Stimulated activated naive CD8-positive, alpha-beta T cell treated with anti-CD3 and anti-CD28 coated beads, Interleukin-15, amount 100 ng/mL, for 72 hours (primary cell): ENCODE results near the gene TMEM254.
"Not testable (repeated sequence)": the region's sequence is repeated elsewhere in the genome, so short reads cannot be mapped to it uniquely, and the experiment has no call there.

ENCODE experiments used
- ATAC-seq: fragments of 150-1000 bp; cut with Tn5 transposase; 2 replicates; pipeline ENCODE4 v1.10.0; 2021; ENCODE audit warnings: mild to moderate bottlenecking, moderate library complexity
- DNase-seq, 2 donors: peaks; one replicate each; pipeline ENCODE4 v3.0.0; 2021 to 2022
- H3K27ac Mint-ChIP-seq, 2 donors: one replicate each; pipeline ENCODE4 v1.8.0; 2022; ENCODE audit warnings: mild to moderate bottlenecking in 2 of 2, mixed read lengths in 2 of 2, moderate library complexity in 2 of 2
- H3K27me3 Mint-ChIP-seq: one replicate; pipeline ENCODE4 v1.8.0; 2022; ENCODE audit warnings: mixed read lengths
- H3K4me1 Mint-ChIP-seq: one replicate; pipeline ENCODE4 v1.8.0; 2022; ENCODE audit warnings: mild to moderate bottlenecking, mixed read lengths
- H3K4me3 Mint-ChIP-seq, 2 donors: one replicate each; pipeline ENCODE4 v1.8.0; 2022; ENCODE audit warnings: mild to moderate bottlenecking in 2 of 2, mixed read lengths in 2 of 2, moderate library complexity in 1 of 2
- H3K9me3 Mint-ChIP-seq, 2 donors: one replicate each; pipeline ENCODE4 v1.8.0; 2022; ENCODE audit warnings: mixed read lengths in 2 of 2

TMEM254 gene

GRCh38 chr10:80100861-80101695 lies 22.6 kb downstream of the TMEM254 start:
- no peak overlapping the region for H3K4me3 Mint-ChIP-seq
- no peak for DNase-seq
- H3K9me3 Mint-ChIP-seq, result no peaks in the 10 kb centered on the region
- no peaks in the 10 kb centered on the region for H3K4me1 Mint-ChIP-seq
- ATAC-seq, result no peak
- no peaks in the 10 kb centered on the region for H3K27me3 Mint-ChIP-seq
- no peak overlapping the region for H3K27ac Mint-ChIP-seq

- DNase-seq (no peak), ATAC-seq (peak; percentile 57)
- Mint-ChIP-seq H3K9me3 (peaks cover 7 to 20% of the 10 kb centered on the region in 2 donors), H3K27me3 (no peaks in the 10 kb centered on the region), H3K27ac (no peak overlapping the region), H3K4me3 (no peak overlapping the region), H3K4me1 (no peaks in the 10 kb centered on the region)
Observed at GRCh38 chr10:80104066-80104926, 25.8 kb downstream of the TMEM254 start.

DNA sequence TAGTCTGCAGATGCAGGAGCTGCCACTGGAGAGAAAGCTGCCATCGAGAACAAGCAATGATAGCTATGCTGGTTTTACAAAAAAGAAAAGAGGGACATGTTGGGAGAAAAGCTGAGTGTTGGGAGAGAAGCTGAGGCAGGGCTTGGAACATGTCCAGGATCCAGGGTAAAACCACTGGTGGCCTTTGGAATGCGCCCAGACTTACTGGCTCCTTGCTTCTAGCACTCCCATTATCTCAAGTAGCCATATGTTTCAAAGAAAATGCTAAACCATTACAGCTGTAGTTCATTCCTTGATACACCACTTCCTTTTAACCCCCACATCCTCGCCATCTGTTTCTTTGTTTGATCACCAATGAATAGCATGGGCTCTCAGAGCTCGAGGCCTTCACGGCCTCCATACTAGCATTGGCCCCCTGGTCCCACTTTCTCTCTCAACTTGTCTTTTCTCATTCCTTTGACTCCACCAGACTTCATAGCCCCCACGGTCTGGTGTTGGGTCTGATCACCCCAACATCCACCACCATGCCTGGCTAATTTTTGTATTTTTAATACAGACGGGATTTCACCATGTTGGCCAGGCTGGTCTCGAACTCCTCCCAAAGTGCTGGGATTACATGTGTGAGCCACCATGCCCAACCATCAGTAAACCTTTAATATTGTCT lies 30.2 kb downstream of the TMEM254 start:
- DNase-seq (no peak), ATAC-seq (no peak)
- H3K4me1 Mint-ChIP-seq, result no peaks in the 10 kb centered on the region
- H3K4me3 Mint-ChIP-seq, result no peak overlapping the region
- no peaks in the 10 kb centered on the region for H3K27me3 Mint-ChIP-seq
- peaks cover 7 to 29% of the 10 kb centered on the region in 2 donors for H3K9me3 Mint-ChIP-seq
- no peak overlapping the region for H3K27ac Mint-ChIP-seq

DNA sequence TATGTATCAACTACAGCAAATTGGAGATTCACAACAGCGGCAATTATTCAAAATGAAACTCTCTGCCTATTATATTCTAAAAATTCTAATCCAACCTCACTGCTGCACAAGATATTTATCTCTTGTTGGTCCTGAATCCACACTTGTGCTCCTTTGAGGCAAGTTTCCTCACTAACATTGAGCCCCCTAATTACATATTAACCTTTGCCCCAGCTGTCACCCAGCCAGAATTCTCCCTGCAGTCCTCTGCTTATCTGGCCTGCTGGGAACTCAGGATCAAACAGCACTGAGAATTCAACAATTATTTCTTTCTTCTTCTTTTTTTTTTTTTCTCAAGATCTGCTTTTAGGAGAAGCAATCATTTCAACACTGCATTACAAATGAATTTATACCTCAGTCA lies 32.5 kb downstream of the TMEM254 start:
- Mint-ChIP-seq H3K4me1 (no peaks in the 10 kb centered on the region), H3K9me3 (peaks cover 7 to 29% of the 10 kb centered on the region in 2 donors), H3K4me3 (no peak overlapping the region), H3K27me3 (no peaks in the 10 kb centered on the region), H3K27ac (no peak overlapping the region)
- no peak for DNase-seq
- no peak for ATAC-seq

DNA sequence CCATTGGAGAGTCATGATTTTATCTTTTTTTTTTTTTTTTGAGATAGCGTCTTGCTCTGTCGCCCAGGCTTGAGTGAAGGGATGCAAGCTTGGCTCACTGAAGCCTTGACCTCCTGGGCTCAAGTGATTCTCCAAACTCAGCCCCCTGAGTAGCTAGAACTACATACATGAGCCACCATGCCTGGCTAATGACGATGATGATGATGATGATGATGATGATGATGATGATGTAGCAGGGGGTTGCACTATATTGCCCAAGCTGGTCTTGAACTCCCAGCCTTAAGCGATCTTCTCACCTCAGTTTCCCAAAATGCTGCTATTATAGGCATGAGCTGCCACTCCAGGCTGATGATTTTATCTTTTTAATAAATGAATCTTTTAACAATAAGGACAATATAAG lies 40.2 kb downstream of the TMEM254 start:
- Mint-ChIP-seq H3K4me1 (no peaks in the 10 kb centered on the region), H3K27me3 (no peaks in the 10 kb centered on the region), H3K27ac (no peak overlapping the region), H3K4me3 (no peak overlapping the region), H3K9me3 (no peaks in the 10 kb centered on the region)
- no peak for ATAC-seq
- DNase-seq, result no peak

DNA sequence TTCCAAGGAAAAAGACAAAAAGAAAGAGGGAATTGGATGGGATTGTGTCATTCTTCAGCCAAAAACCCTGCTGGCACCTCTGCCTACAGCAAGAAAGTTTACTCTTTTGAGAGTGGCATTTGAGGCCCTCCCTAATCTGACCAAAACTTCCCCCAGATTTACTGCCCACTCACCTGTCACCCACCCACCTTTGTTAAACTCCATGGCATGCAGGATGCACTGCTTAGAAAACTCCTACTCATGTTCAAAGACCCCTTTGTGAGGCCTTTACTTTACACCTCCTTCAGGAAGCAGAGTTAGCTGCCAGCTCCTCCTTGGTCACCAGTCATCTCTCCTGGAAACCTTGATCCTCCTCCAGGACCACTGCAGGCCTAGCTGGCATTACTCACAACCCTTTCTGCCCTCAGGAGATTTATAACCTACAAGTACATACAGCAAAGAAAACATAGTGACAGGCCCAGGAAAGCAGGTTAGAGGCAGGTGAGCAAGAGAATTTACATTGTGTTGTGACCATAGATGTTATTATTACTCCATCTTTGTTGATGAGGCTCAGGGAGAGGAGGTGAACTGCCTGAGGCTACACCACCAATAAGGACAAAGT lies 43.7 kb downstream of the TMEM254 start:
- ATAC-seq, result no peak
- Mint-ChIP-seq H3K4me3 (no peak overlapping the region), H3K9me3 (no peaks in the 10 kb centered on the region), H3K27ac (no peak overlapping the region), H3K4me1 (no peaks in the 10 kb centered on the region), H3K27me3 (peaks cover 7% of the 10 kb centered on the region)
- DNase-seq, result no peak

- H3K27ac Mint-ChIP-seq, result no peak overlapping the region
- no peaks in the 10 kb centered on the region for H3K4me1 Mint-ChIP-seq
- no peak for DNase-seq
- H3K27me3 Mint-ChIP-seq, result peaks cover 7% of the 10 kb centered on the region
- no peaks in the 10 kb centered on the region for H3K9me3 Mint-ChIP-seq
- ATAC-seq, result no peak
- no peak overlapping the region for H3K4me3 Mint-ChIP-seq
Observed at GRCh38 chr10:80122746-80123145, 44.3 kb downstream of the TMEM254 start.

DNA sequence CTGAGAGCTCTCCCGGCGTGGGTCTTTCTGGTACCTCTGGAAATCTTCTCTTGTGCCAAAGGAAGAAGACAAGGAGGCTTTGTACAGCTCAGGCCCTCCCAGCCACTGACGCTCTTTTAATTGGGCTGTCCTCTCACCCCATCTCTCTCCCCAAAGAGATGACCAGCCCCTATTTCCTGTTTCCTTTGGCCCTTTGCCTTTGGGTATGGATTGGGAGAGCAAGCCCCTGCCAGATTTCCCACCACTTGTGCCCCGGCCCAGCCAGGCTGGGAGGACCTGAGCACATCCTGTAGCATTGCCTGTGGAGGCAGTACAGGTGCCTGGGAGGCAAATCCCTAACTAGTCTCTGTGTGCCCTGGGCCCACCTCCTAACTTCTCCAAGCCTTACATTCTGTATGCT lies 48.4 kb downstream of the TMEM254 start:
- ATAC-seq (no peak), DNase-seq (no peak)
- H3K9me3 Mint-ChIP-seq, result no peaks in the 10 kb centered on the region
- peaks cover 24% of the 10 kb centered on the region for H3K27me3 Mint-ChIP-seq
- no peak overlapping the region for H3K4me3 Mint-ChIP-seq
- H3K4me1 Mint-ChIP-seq, result no peaks in the 10 kb centered on the region
- H3K27ac Mint-ChIP-seq, result no peak overlapping the region

DNA sequence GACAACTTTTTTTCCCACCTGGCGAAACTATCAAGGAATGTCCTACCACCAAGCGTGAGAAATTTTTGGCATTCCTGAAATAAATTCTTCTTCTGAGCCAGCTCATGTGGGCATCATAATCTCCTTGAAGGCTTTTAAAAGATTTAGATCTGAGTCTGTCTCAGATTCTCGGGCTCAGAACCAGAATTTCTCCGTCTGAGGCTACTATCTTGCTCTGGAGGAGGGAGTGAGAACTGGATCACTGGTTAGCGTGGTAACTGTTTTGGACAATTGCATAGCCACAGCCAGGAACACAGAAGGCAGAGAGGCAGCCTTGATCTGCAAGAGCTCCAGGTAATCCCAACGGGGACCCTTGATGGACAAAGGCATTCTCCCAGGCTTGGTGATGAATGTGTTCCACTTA lies 53.0 kb downstream of the TMEM254 start:
- peaks cover 42% of the 10 kb centered on the region for H3K27me3 Mint-ChIP-seq
- DNase-seq, result no peak
- no peak for ATAC-seq
- H3K9me3 Mint-ChIP-seq, result no peaks in the 10 kb centered on the region
- H3K4me1 Mint-ChIP-seq, result peaks cover 7% of the 10 kb centered on the region
- H3K27ac Mint-ChIP-seq, result no peak overlapping the region
- H3K4me3 Mint-ChIP-seq, result no peak overlapping the region

GRCh38 chr10:80132299-80133139 lies 54.1 kb downstream of the TMEM254 start, which contains the start of gene PLAC9:
Gene PLAC9, plus strand, starts transcription at chr10:80132730. Its CDS starts 33 bp downstream, at chr10:80132763.
- H3K9me3 Mint-ChIP-seq, result no peaks in the 10 kb centered on the region
- DNase-seq (no peak), ATAC-seq (peak; percentile 48)
- peaks cover 37% of the 10 kb centered on the region for H3K27me3 Mint-ChIP-seq
- H3K4me3 Mint-ChIP-seq, result peak within 1 kb of the TSS; percentile 17 to 48
- no peak within 1 kb of the TSS for H3K27ac Mint-ChIP-seq
- H3K4me1 Mint-ChIP-seq, result peaks cover 7% of the 10 kb centered on the region

DNA sequence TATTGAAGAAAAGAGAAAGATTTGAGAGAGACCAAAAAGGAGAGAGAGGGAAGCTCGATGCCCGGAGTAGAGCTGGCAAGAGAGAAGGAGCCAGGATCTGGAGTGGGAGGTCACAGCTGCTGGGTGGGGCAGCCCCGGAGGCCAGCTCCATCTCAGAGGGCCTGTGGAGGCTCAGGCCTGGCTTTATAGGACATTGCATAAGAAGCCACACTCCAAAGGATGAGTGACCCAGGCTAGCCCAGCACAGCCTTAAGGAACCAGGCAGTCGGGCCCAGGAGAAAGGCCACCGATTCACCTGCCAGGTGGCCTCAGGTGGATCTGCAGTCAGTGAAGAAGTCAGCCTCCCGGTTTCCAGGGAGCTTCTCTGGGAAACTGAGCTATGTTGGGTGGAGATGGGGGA lies 54.7 kb downstream of the TMEM254 start:
- Mint-ChIP-seq H3K27ac (no peak overlapping the region), H3K27me3 (peaks cover 41% of the 10 kb centered on the region)
- no peak for ATAC-seq

GRCh38 chr10:80133687-80134086 lies 55.2 kb downstream of the TMEM254 start:
- not testable (repeated sequence) for H3K4me3 Mint-ChIP-seq

More for the DNA sequence above, 54.7 kb downstream of the TMEM254 start:
- no peak for DNase-seq
- Mint-ChIP-seq H3K4me1 (peaks cover 7% of the 10 kb centered on the region), H3K9me3 (no peaks in the 10 kb centered on the region), H3K4me3 (peak overlapping the region in 1 of 2 donors; percentile 48)

DNA sequence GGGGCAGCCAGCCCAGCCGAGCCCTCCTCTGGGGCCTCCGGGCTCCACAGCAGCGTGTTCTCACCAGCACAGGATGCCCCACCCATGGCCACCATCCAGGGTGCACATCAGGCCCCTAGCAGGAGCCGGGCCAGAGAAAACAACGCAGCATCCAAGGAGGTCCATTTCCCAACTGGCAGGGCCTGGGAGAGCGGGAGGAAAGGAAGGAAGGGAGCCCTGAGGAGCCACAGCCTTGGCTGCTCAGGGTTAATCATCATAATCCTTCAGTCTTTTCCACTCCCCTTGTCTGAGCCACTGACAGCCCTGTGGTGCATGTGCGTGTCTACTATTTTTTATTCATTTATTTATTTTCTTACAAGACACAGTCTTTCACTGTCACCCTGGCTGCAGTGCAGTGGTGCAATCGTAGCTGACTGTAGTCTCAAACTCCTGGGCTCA lies 57.7 kb downstream of the TMEM254 start:
- no peak overlapping the region for H3K4me3 Mint-ChIP-seq
- H3K27me3 Mint-ChIP-seq, result peaks cover 46% of the 10 kb centered on the region
- H3K9me3 Mint-ChIP-seq, result no peaks in the 10 kb centered on the region
- peaks cover 7% of the 10 kb centered on the region for H3K4me1 Mint-ChIP-seq
- ATAC-seq (no peak), DNase-seq (no peak)
- H3K27ac Mint-ChIP-seq, result no peak overlapping the region

More at GRCh38 chr10:80133687-80134086, 55.2 kb downstream of the TMEM254 start:
- not testable (repeated sequence) for H3K4me1 Mint-ChIP-seq, H3K27ac Mint-ChIP-seq, DNase-seq, H3K9me3 Mint-ChIP-seq, ATAC-seq
- peaks cover 46% of the 10 kb centered on the region for H3K27me3 Mint-ChIP-seq

DNA sequence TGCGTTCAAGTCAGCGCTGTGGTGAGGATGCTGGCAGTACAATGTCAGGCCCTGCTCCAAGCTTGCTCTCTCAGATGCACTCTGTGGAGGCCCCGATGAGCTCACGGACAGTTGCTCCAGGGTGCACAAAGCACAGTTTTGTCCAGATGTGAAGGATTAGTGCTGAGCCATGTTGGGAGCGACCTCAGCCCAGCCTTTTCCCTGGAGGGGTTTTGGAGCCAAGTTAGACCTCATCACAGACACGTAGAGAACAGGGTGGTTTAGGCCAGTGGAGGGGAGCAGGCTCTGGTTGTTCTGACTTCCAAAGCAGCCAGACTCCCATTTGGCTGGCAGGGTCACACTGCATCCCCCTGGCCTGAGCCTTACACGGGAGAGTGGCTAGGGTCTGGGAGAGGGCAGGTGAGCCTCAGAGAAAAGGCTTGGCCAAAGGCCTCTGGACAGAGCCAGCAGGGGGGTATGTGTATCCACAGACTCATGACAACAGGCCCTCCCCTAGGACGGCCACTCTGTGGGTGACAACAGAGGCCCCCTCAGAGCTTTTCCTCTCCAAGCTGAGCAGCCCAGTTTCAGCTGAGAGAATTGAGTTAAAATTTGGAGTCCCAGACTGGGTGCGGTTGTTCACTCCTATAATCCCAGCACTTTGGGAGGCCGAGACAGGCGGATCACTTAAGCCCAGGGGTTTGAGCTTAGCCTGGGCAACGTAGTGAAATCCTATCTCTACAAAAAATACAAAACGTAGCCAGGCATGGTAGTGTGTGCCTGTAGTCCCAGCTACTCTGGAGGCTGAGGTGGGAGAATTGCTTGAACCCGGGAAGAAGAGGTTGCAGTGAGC lies 58.8 kb downstream of the TMEM254 start:
- peaks cover 44% of the 10 kb centered on the region for H3K27me3 Mint-ChIP-seq
- ATAC-seq, result peak; percentile 22

More for the DNA sequence above, 58.8 kb downstream of the TMEM254 start:
- no peak for DNase-seq
- Mint-ChIP-seq H3K4me3 (no peak overlapping the region), H3K4me1 (peaks cover 7% of the 10 kb centered on the region), H3K9me3 (no peaks in the 10 kb centered on the region), H3K27ac (no peak overlapping the region)
